Aortic smooth muscle cell (primary cell): ENCODE data around the gene HSD17B1. TPM values are rescaled to one million over a fixed set of nuclear protein-coding genes. Genes with fewer than 3 reads are reported as not detected.

ENCODE experiments used
- total RNA-seq: library from RNA; depleted of rRNA; stranded (reverse); fragments of >200 nt; gene quantifications from 2 replicates; pipeline ENCODE4 v1.2.3, GENCODE V29; 2014

Gene HSD17B1
- total RNA-seq, result 1.2 and 1.8 TPM in 2 replicates

GRCh38 chr17:42552736-42553135, at the start of gene HSD17B1:
Gene HSD17B1, plus strand, starts transcription at chr17:42552923. Its CDS starts 11 bp downstream, at chr17:42552934.

GRCh38 chr17:42536048-42536371, 16.7 kb upstream of the HSD17B1 start, which contains the start of gene NAGLU:
Gene NAGLU, plus strand, starts transcription at chr17:42536241. Its CDS starts 32 bp downstream, at chr17:42536273.

GRCh38 chr17:42561897-42562387, 9.2 kb downstream of the HSD17B1 start, which contains the start of gene COASY:
Gene COASY, plus strand, starts transcription at chr17:42562148. Its CDS starts 475 bp downstream, at chr17:42562623.

GRCh38 chr17:42566883-42567573, 14.3 kb downstream of the HSD17B1 start, which contains the start of gene MLX:
Gene MLX, plus strand, starts transcription at chr17:42567100. Its CDS starts 25 bp downstream, at chr17:42567125.

GRCh38 chr17:42577532-42578281, 25.0 kb downstream of the HSD17B1 start, which contains the start of gene PSMC3IP:
Gene PSMC3IP, minus strand, starts transcription at chr17:42577729. Its CDS starts 43 bp downstream, at chr17:42577686.

Other genes starting within 250 kb of the HSD17B1 start
- 104 and 126 TPM in 2 replicates for gene STAT3, start 164.5 kb upstream of the HSD17B1 start, total RNA-seq
- gene CAVIN1, start 129.7 kb upstream of the HSD17B1 start, total RNA-seq, result 646 and 690 TPM in 2 replicates
- gene ATP6V0A1, start 94.0 kb upstream of the HSD17B1 start, total RNA-seq, result 79.3 and 90.8 TPM in 2 replicates
- 44.9 and 46.9 TPM in 2 replicates for gene NAGLU, start 16.7 kb upstream of the HSD17B1 start, total RNA-seq
- 7.9 and 12.0 TPM in 2 replicates for gene COASY, start 9.2 kb downstream of the HSD17B1 start, total RNA-seq
- gene MLX, start 14.2 kb downstream of the HSD17B1 start, total RNA-seq, result 34.8 and 42.1 TPM in 2 replicates
- 8.9 and 15.7 TPM in 2 replicates for gene PSMC3IP, start 24.8 kb downstream of the HSD17B1 start, total RNA-seq
- 50.7 and 55.1 TPM in 2 replicates for gene RETREG3, start 56.5 kb downstream of the HSD17B1 start, total RNA-seq
- gene TUBG1, start 56.8 kb downstream of the HSD17B1 start, total RNA-seq, result 22.1 and 26.7 TPM in 2 replicates
- 6.5 and 9.3 TPM in 2 replicates for gene TUBG2, start 106.4 kb downstream of the HSD17B1 start, total RNA-seq
- gene PLEKHH3, start 124.1 kb downstream of the HSD17B1 start, total RNA-seq, result 13.3 and 17.8 TPM in 2 replicates
- 2.1 and 2.8 TPM in 2 replicates for gene CCR10, start 128.9 kb downstream of the HSD17B1 start, total RNA-seq
- 25.1 and 38.4 TPM in 2 replicates for gene CNTNAP1, start 129.6 kb downstream of the HSD17B1 start, total RNA-seq
- 14.9 and 15.6 TPM in 2 replicates for gene EZH1, start 192.1 kb downstream of the HSD17B1 start, total RNA-seq
- gene RAMP2, start 208.3 kb downstream of the HSD17B1 start, total RNA-seq, result 0.19 and 0.26 TPM in 2 replicates
- gene VPS25, start 220.5 kb downstream of the HSD17B1 start, total RNA-seq, result 57.4 and 57.7 TPM in 2 replicates
- gene WNK4, start 227.7 kb downstream of the HSD17B1 start, total RNA-seq, result 0.06 TPM in 1 of 2 replicates, not detected in the other
- 69.2 and 82.2 TPM in 2 replicates for gene COA3, start 245.8 kb downstream of the HSD17B1 start, total RNA-seq
- 0.12 and 0.13 TPM in 2 replicates for gene CNTD1, start 245.9 kb downstream of the HSD17B1 start, total RNA-seq